ENCODE results near the gene LSR.

The LSR gene

GRCh38 chr19:35206379-35206778, 42.4 kb upstream of the LSR start:
- no peak for TF ChIP-seq CTCF (IDR thresholded peaks at IDR 0.05; ENCODE audit: extremely low read depth, missing control alignments)
- DNase-seq (ENCODE audit: low spot score), result peak; percentile 40

GRCh38 chr19:35206855-35207254, 41.9 kb upstream of the LSR start:
- no peak for DNase-seq (ENCODE audit: low spot score)
- TF ChIP-seq CTCF (IDR thresholded peaks at IDR 0.05; ENCODE audit: extremely low read depth, missing control alignments), result no peak

GRCh38 chr19:35207391-35207871, 41.4 kb upstream of the LSR start:
- DNase-seq (ENCODE audit: low spot score), result no peak
- TF ChIP-seq CTCF (IDR thresholded peaks at IDR 0.05; ENCODE audit: extremely low read depth, missing control alignments), result no peak

- TF ChIP-seq CTCF (IDR thresholded peaks at IDR 0.05; ENCODE audit: extremely low read depth, missing control alignments), result no peak
- DNase-seq (ENCODE audit: low spot score), result no peak
These were observed 40.7 kb upstream of the LSR start for GRCh38 chr19:35208121-35208520.

- no peak for DNase-seq (ENCODE audit: low spot score)
- no peak for TF ChIP-seq CTCF (IDR thresholded peaks at IDR 0.05; ENCODE audit: extremely low read depth, missing control alignments)
These were observed 39.2 kb upstream of the LSR start for GRCh38 chr19:35209646-35210045.

GRCh38 chr19:35211545-35212230, 37.1 kb upstream of the LSR start:
- no peak for DNase-seq (ENCODE audit: low spot score)
- TF ChIP-seq CTCF (IDR thresholded peaks at IDR 0.05; ENCODE audit: extremely low read depth, missing control alignments), result no peak

- TF ChIP-seq CTCF (IDR thresholded peaks at IDR 0.05; ENCODE audit: extremely low read depth, missing control alignments), result no peak
- no peak for DNase-seq (ENCODE audit: low spot score)
These were observed 36.6 kb upstream of the LSR start for GRCh38 chr19:35212241-35212640.

All from GM20000 (cell line).